GM12878 (cell line): ENCODE measurements around the gene TMEM223. TPM values are rescaled to one million over a fixed set of nuclear protein-coding genes. Genes with fewer than 3 reads are reported as not detected.

Experiments
- ASH2L ChIP-seq: fragments of 300-600, 200-600 bp; sonication (generic); IDR thresholded peaks from 2 replicates; pipeline ENCODE4 v1.6.1; 2017; ENCODE audit warnings: low read depth, mild to moderate bottlenecking, borderline replicate concordance
- BMI1 ChIP-seq: fragments of 450-650 bp; IDR thresholded peaks from 2 replicates; pipeline ENCODE4 v1.6.1; 2016; ENCODE audit warnings: mild to moderate bottlenecking, moderate library complexity, borderline replicate concordance
- CHD4 ChIP-seq: fragments of 200-600 bp; sonication (generic); IDR thresholded peaks from 2 replicates; pipeline ENCODE4 v1.6.1; 2016; ENCODE audit warnings: mild to moderate bottlenecking
- FOXM1 ChIP-seq: IDR thresholded peaks from 2 replicates; pipeline ENCODE4 v1.6.1; 2012; ENCODE audit warnings: low read depth, mild to moderate bottlenecking, inconsistent platforms, low read length, moderate library complexity
- IKZF2 ChIP-seq, 2 experiments: fragments of 450-650 bp; IDR thresholded peaks; 2 replicates each; pipeline ENCODE4 v1.6.1; 2017; ENCODE audit warnings: mild to moderate bottlenecking in 2 of 2, moderate library complexity in 2 of 2
- JUNB ChIP-seq: IDR thresholded peaks from 2 replicates; pipeline ENCODE4 v1.6.1; 2016; ENCODE audit warnings: antibody characterized with exemption, mild to moderate bottlenecking
- NFIC ChIP-seq: IDR thresholded peaks from 2 replicates; pipeline ENCODE4 v1.6.1; 2012; ENCODE audit warnings: low read depth, mild to moderate bottlenecking, inconsistent platforms, low read length, moderate library complexity
- NFXL1 ChIP-seq: fragments of 450-650 bp; IDR thresholded peaks from 2 replicates; pipeline ENCODE4 v1.6.1; 2017; ENCODE audit warnings: antibody characterized with exemption, mild to moderate bottlenecking, borderline replicate concordance
- RUNX3 ChIP-seq: IDR thresholded peaks from 2 replicates; pipeline ENCODE4 v1.6.1; 2012; ENCODE audit warnings: low read length, inconsistent platforms
- SMAD1 ChIP-seq: fragments of 450-650 bp; IDR thresholded peaks from 2 replicates; pipeline ENCODE4 v1.6.1; 2018; ENCODE audit warnings: mild to moderate bottlenecking, low read depth; ENCODE audit not compliant: partially characterized antibody
- SP1 ChIP-seq: IDR thresholded peaks from one replicate; pipeline ENCODE4 v1.6.1; 2011; ENCODE audit warnings: low read depth, low read length
- SUPT20H ChIP-seq: IDR thresholded peaks from 2 replicates; pipeline ENCODE4 v1.6.1; 2011; ENCODE audit warnings: low read depth, mild to moderate bottlenecking, low read length, moderate library complexity, borderline replicate concordance; ENCODE audit not compliant: control insufficient read depth
- ZNF274 ChIP-seq: IDR thresholded peaks from one replicate; pipeline ENCODE4 v1.8.0; 2011; ENCODE audit not compliant: insufficient read length, insufficient read depth
- ZSCAN29 ChIP-seq: fragments of 450-650 bp; IDR thresholded peaks from 2 replicates; pipeline ENCODE4 v1.6.1; 2017; ENCODE audit warnings: mild to moderate bottlenecking, moderate library complexity
- polyA plus RNA-seq, 11 experiments: library from polyadenylated mRNA; depleted of rRNA in 4 of 11; unstranded in 6 of 11; stranded (reverse) in 5 of 11; fragments of >200 nt; fragmentation: Nextera tagmentation in 4 of 11; fragmentation: Illumina TruSeq in 1 of 11; extraction: Ambion mirVana in 4 of 11; extraction: Trizol in 1 of 11; gene quantifications; 1 replicate in 1 of 11; 2 replicates in 10 of 11; pipeline versions ENCODE4 v1.2.1 to v1.2.3, GENCODE V29; 2011 to 2016; ENCODE audit warnings: inconsistent platforms in 2 of 11, missing spikeins in 2 of 11, low read depth in 1 of 11
- total RNA-seq, 4 experiments: library from RNA; depleted of rRNA in 3 of 4; stranded (reverse); fragments of >200 nt in 3 of 4; fragmentation: Illumina TruSeq in 1 of 4; extraction: Trizol in 1 of 4; gene quantifications; 2 replicates each; pipeline versions ENCODE4 v1.2.1 to v1.2.3, GENCODE V29; 2013 to 2021
- TF ChIP-seq, protein P1 (sequence below): IDR thresholded peaks from 2 replicates; pipeline ENCODE4 v1.6.1; 2012; ENCODE audit warnings: low read depth, low read length, improper control_type of control experiment
- TF ChIP-seq, protein P2 (sequence below): IDR thresholded peaks from 2 replicates; pipeline ENCODE4 v1.6.1; 2012; ENCODE audit warnings: low read length, inconsistent platforms
- TF ChIP-seq, protein P3 (sequence below): fragments of 450-650 bp; formaldehyde crosslinking; IDR thresholded peaks from 2 replicates; pipeline ENCODE4 v1.5.0; 2022; ENCODE audit warnings: mild to moderate bottlenecking, missing genetic modification characterization
- TF ChIP-seq, protein P4 (sequence below): fragments of 450-650 bp; IDR thresholded peaks from 2 replicates; pipeline ENCODE4 v1.6.1; 2017; ENCODE audit warnings: mild to moderate bottlenecking
- TF ChIP-seq, protein P5 (sequence below): IDR thresholded peaks from 2 replicates; pipeline ENCODE4 v1.6.1; 2011; ENCODE audit warnings: borderline replicate concordance, low read depth, mild to moderate bottlenecking, moderate library complexity, low read length; ENCODE audit not compliant: insufficient read depth, poor library complexity, severe bottlenecking

Gene TMEM223
- total and polyA plus RNA-seq, 10 of the 15 experiments (the other 5 are each of a cell fraction or from before 2014, with no cell fraction given) = 5.3 to 33.2 (median 14.0) TPM

DNA sequence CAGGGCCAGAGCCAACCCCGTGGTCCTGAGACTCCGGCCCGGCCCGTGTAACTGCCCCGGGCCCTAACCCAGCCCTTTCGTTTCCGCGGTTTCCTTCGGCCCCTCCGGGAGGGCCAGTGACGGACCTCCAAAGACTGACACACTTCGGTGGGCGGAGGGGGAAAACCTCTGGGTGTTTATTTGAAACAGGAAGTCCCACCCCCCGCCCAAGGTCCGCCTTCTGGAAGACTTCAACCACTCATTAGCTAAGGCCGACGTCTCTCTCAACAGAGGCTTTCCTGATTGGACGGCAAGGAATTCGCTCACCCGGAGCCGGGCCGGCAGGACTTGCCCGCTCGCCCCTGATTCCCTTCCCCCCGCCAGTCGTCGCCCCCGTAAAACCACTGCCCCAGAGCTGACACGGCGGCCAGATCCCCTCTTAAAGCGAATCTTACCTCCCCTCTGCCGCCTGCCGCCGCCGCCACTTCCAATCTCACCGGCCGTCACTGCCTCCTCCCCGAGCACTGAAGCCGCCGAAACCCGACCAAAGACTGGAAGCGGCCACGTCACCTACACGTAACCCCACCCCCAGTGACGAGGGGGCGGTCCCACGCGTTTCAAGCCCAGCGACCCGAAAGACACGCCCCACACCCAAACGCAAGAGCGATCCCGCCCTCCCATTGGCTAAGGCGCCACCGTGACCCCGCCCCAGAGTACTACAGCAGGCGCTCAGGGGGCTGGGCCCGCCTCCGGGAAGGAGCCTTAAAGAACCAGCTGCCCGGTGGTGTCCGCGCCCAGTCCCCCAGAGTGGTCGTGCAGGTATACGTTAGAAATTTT lies 39.9 kb upstream of the TMEM223 start, which contains the start of gene STX5 (continued):
- TF ChIP-seq, protein P1, sequence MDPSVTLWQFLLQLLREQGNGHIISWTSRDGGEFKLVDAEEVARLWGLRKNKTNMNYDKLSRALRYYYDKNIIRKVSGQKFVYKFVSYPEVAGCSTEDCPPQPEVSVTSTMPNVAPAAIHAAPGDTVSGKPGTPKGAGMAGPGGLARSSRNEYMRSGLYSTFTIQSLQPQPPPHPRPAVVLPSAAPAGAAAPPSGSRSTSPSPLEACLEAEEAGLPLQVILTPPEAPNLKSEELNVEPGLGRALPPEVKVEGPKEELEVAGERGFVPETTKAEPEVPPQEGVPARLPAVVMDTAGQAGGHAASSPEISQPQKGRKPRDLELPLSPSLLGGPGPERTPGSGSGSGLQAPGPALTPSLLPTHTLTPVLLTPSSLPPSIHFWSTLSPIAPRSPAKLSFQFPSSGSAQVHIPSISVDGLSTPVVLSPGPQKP = no peak
- TF ChIP-seq FOXM1 (no peak), CHD4 (no peak), IKZF2 (IDR thresholded peaks at IDR 0.05) (no peak), BMI1 (no peak), RUNX3 (peak; percentile 79), ASH2L (no peak), ZSCAN29 (no peak), SMAD1 (peak; percentile 50), JUNB (no peak), NFIC (no peak), NFXL1 (no peak), ZNF274 (no peak), SP1 (peak; percentile 94), SUPT20H (no peak)
- TF ChIP-seq, protein P2, sequence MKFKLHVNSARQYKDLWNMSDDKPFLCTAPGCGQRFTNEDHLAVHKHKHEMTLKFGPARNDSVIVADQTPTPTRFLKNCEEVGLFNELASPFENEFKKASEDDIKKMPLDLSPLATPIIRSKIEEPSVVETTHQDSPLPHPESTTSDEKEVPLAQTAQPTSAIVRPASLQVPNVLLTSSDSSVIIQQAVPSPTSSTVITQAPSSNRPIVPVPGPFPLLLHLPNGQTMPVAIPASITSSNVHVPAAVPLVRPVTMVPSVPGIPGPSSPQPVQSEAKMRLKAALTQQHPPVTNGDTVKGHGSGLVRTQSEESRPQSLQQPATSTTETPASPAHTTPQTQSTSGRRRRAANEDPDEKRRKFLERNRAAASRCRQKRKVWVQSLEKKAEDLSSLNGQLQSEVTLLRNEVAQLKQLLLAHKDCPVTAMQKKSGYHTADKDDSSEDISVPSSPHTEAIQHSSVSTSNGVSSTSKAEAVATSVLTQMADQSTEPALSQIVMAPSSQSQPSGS = no peak; the same call in 1 of the 2 replicates
- TF ChIP-seq, protein P3, sequence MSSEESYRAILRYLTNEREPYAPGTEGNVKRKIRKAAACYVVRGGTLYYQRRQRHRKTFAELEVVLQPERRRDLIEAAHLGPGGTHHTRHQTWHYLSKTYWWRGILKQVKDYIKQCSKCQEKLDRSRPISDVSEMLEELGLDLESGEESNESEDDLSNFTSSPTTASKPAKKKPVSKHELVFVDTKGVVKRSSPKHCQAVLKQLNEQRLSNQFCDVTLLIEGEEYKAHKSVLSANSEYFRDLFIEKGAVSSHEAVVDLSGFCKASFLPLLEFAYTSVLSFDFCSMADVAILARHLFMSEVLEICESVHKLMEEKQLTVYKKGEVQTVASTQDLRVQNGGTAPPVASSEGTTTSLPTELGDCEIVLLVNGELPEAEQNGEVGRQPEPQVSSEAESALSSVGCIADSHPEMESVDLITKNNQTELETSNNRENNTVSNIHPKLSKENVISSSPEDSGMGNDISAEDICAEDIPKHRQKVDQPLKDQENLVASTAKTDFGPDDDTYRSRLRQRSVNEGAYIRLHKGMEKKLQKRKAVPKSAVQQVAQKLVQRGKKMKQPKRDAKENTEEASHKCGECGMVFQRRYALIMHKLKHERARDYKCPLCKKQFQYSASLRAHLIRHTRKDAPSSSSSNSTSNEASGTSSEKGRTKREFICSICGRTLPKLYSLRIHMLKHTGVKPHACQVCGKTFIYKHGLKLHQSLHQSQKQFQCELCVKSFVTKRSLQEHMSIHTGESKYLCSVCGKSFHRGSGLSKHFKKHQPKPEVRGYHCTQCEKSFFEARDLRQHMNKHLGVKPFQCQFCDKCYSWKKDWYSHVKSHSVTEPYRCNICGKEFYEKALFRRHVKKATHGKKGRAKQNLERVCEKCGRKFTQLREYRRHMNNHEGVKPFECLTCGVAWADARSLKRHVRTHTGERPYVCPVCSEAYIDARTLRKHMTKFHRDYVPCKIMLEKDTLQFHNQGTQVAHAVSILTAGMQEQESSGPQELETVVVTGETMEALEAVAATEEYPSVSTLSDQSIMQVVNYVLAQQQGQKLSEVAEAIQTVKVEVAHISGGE (CRISPR knock-in tag) = no peak
- TF ChIP-seq, protein P4, sequence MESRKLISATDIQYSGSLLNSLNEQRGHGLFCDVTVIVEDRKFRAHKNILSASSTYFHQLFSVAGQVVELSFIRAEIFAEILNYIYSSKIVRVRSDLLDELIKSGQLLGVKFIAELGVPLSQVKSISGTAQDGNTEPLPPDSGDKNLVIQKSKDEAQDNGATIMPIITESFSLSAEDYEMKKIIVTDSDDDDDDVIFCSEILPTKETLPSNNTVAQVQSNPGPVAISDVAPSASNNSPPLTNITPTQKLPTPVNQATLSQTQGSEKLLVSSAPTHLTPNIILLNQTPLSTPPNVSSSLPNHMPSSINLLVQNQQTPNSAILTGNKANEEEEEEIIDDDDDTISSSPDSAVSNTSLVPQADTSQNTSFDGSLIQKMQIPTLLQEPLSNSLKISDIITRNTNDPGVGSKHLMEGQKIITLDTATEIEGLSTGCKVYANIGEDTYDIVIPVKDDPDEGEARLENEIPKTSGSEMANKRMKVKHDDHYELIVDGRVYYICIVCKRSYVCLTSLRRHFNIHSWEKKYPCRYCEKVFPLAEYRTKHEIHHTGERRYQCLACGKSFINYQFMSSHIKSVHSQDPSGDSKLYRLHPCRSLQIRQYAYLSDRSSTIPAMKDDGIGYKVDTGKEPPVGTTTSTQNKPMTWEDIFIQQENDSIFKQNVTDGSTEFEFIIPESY = no peak
- TF ChIP-seq, protein P5, sequence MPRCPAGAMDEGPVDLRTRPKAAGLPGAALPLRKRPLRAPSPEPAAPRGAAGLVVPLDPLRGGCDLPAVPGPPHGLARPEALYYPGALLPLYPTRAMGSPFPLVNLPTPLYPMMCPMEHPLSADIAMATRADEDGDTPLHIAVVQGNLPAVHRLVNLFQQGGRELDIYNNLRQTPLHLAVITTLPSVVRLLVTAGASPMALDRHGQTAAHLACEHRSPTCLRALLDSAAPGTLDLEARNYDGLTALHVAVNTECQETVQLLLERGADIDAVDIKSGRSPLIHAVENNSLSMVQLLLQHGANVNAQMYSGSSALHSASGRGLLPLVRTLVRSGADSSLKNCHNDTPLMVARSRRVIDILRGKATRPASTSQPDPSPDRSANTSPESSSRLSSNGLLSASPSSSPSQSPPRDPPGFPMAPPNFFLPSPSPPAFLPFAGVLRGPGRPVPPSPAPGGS = peak; percentile 1
